ENCODE results near the gene B3GAT1. TPM values are rescaled to one million over a fixed set of nuclear protein-coding genes. Genes with fewer than 3 reads are reported as not detected.
"Not testable (repeated sequence)": the region's sequence is repeated elsewhere in the genome, so short reads cannot be mapped to it uniquely, and the experiment has no call there.

Gene B3GAT1
- polyA plus RNA-seq, 3 donors, result 4.0 to 6.4 (median 5.0) TPM

GRCh38 chr11:134356656-134357544 is 55.1 kb downstream of the B3GAT1 start:
- DNase-seq, result no peak

GRCh38 chr11:134355656-134356055 is 56.4 kb downstream of the B3GAT1 start:
- no peak for DNase-seq

- DNase-seq, result no peak
Observed at GRCh38 chr11:134355136-134355535, 56.9 kb downstream of the B3GAT1 start.

GRCh38 chr11:134352111-134352510 is 59.9 kb downstream of the B3GAT1 start:
- no peak for DNase-seq

GRCh38 chr11:134350381-134350780 is 61.7 kb downstream of the B3GAT1 start:
- DNase-seq, result no peak

- no peak for DNase-seq
Observed at GRCh38 chr11:134349802-134350355, 62.2 kb downstream of the B3GAT1 start.

- no peak for DNase-seq
Observed at GRCh38 chr11:134349109-134349801, 62.8 kb downstream of the B3GAT1 start.

GRCh38 chr11:134347441-134347840 is 64.6 kb downstream of the B3GAT1 start:
- DNase-seq, result no peak

- DNase-seq, result no peak
Observed at GRCh38 chr11:134346976-134347350, 65.1 kb downstream of the B3GAT1 start.

GRCh38 chr11:134346101-134346975 is 65.7 kb downstream of the B3GAT1 start:
- DNase-seq, result no peak

GRCh38 chr11:134345237-134345550 is 66.8 kb downstream of the B3GAT1 start:
- DNase-seq, result no peak

GRCh38 chr11:134344497-134345236 is 67.4 kb downstream of the B3GAT1 start:
- not testable (repeated sequence) for DNase-seq

GRCh38 chr11:134343646-134344045 is 68.4 kb downstream of the B3GAT1 start:
- DNase-seq, result no peak

- DNase-seq, result no peak
Observed at GRCh38 chr11:134342572-134343340, 69.3 kb downstream of the B3GAT1 start.

- DNase-seq, result no peak
Observed at GRCh38 chr11:134341805-134342571, 70.1 kb downstream of the B3GAT1 start.

GRCh38 chr11:134340354-134340964 is 71.6 kb downstream of the B3GAT1 start:
- DNase-seq, result no peak

GRCh38 chr11:134339756-134340155 is 72.3 kb downstream of the B3GAT1 start:
- no peak for DNase-seq

GRCh38 chr11:134338654-134339053 is 73.4 kb downstream of the B3GAT1 start:
- DNase-seq, result no peak

- no peak for DNase-seq
Observed at GRCh38 chr11:134338068-134338467, 74.0 kb downstream of the B3GAT1 start.
